ENCODE data around the gene FUT3. TPM values are rescaled to one million over a fixed set of nuclear protein-coding genes. Genes with fewer than 3 reads are reported as not detected.

Gene FUT3
- polyA plus RNA-seq, 3 donors, result not detected

DNA sequence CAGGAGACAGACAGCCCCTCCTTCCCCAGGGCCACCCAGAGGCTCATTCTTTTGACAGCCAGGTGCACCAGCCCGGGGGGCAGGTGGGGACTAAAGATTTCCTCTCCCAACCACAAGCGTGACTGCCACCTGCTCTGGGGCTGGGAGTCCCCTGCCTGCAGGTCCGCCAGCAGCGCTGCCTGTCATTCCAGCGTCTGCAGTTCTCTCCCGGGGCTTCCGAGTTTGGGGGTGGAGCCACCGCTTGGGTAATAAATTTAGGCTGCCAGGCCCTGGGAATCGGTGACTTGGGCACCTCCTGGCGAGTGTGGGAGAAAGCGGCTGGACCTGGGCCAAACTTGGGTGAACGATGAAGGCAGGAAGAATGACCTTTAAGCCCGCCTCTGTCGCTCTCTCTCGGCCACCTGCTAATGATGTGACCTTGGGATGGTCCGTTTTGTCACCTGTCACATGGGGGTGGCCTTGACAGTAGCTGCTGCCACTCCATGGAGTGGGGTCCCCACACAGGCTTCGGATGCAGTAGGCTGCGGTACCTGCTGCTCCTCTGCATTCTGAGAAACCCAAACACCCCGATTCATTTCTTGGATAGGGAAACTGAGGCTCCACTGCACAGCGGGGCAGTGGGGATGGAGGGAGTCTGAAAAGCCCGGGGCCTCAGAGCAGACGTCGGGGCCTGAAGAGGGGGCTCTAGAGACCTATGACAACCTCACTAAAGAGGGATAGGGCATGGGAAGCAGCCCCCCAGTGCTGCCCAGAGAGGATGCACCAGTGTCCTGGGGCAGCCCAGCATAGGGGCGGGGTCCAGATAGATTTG, 24.5 kb downstream of the FUT3 start:
- H3K4me1 ChIP-seq (ENCODE audit: control insufficient read depth in 1 of 2, insufficient read depth in 2 of 2, low read length in 2 of 2), result peaks cover 19 to 26% of the 10 kb centered on the region in 2 donors
- H3K4me1 Mint-ChIP-seq, result peaks cover 18% of the 10 kb centered on the region
- no peak overlapping the region for H3K27ac ChIP-seq (ENCODE audit: low read depth in 1 of 2, low read length in 2 of 2)
- DNase-seq, result peak in 2 of 3 donors; percentile 12 to 32
- no peaks in the 10 kb centered on the region for H4K20me1 ChIP-seq (ENCODE audit: insufficient read depth, low read length)
- no peak overlapping the region for H3K4me2 ChIP-seq (replicated peaks; ENCODE audit: extremely low read depth, low read length, poor library complexity, severe bottlenecking)
- TF ChIP-seq, protein P1, sequence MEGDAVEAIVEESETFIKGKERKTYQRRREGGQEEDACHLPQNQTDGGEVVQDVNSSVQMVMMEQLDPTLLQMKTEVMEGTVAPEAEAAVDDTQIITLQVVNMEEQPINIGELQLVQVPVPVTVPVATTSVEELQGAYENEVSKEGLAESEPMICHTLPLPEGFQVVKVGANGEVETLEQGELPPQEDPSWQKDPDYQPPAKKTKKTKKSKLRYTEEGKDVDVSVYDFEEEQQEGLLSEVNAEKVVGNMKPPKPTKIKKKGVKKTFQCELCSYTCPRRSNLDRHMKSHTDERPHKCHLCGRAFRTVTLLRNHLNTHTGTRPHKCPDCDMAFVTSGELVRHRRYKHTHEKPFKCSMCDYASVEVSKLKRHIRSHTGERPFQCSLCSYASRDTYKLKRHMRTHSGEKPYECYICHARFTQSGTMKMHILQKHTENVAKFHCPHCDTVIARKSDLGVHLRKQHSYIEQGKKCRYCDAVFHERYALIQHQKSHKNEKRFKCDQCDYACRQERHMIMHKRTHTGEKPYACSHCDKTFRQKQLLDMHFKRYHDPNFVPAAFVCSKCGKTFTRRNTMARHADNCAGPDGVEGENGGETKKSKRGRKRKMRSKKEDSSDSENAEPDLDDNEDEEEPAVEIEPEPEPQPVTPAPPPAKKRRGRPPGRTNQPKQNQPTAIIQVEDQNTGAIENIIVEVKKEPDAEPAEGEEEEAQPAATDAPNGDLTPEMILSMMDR (IDR thresholded peaks at IDR 0.05), result no peak
- WGBS (ENCODE audit: insufficient coverage), result 6% methylated on average over 19 of the region's 24 CpGs
- H2AFZ ChIP-seq (ENCODE audit: insufficient read depth, low read depth, low read length, poor library complexity, severe bottlenecking), result peak overlapping the region; percentile 81
- peaks cover 0 to 19% of the 10 kb centered on the region in 2 donors for H3K27me3 ChIP-seq (ENCODE audit: control insufficient read depth in 2 of 2, insufficient read depth in 2 of 2, low read length in 2 of 2)
- intact Hi-C loops (cut with micrococcal nuclease), result no loop called here
- H3K4me3 Mint-ChIP-seq, result peak overlapping the region; percentile 78
- no peak overlapping the region for H3K9ac ChIP-seq (ENCODE audit: insufficient read depth, low read length, poor library complexity, severe bottlenecking)
- peak overlapping the region in 1 of 3 experiments; percentile 70 for H3K4me3 ChIP-seq (replicated peaks in 1 of 3; ENCODE audit: low read depth in 2 of 3, low read length in 3 of 3)
- no peaks in the 10 kb centered on the region for H3K36me3 Mint-ChIP-seq
- peak overlapping the region in 3 of 7 donors; percentile 36 to 84 (median 82) for H3K27ac Mint-ChIP-seq
- H3K36me3 ChIP-seq (replicated peaks in 1 of 2; ENCODE audit: control insufficient read depth in 1 of 2, insufficient read depth in 2 of 2, low read length in 2 of 2), result no peaks in the 10 kb centered on the region
- peaks cover 2 to 15% (median 9%) of the 10 kb centered on the region in 7 donors for H3K9me3 Mint-ChIP-seq
- peaks cover 15 to 39% (median 23%) of the 10 kb centered on the region in 3 donors for H3K27me3 Mint-ChIP-seq (ENCODE audit: low read depth in 3 of 3)
- no peaks in the 10 kb centered on the region for H3K79me2 ChIP-seq (ENCODE audit: insufficient read depth, low read length)
- H3K9me3 ChIP-seq (replicated peaks in 1 of 2; ENCODE audit: control insufficient read depth in 1 of 2, insufficient read depth in 1 of 2, low read length in 2 of 2), result peaks cover 0 to 5% of the 10 kb centered on the region in 2 donors

DNA sequence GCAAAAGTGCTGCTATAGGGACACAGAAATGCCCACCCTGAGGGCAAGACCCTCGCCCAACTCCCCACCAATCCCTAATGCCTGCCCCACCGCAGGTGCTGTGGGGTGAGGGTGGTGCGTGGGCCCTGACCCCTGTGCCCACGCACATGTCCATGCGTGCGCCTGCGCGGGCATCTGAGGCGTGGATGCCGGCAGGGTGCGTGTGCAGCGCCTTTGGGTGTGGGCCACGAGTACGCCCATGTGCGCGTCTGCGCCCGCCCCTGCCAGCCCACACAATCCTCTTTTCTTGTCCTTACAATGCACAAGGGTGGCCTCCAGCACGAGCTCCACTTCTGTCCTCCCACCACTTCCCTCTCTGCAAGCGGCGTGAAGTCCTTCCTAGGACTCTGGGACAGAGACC, 26.1 kb downstream of the FUT3 start:
- Histone ChIP-seq H2AFZ (ENCODE audit: insufficient read depth, low read depth, low read length, poor library complexity, severe bottlenecking) (no peak overlapping the region), H3K27ac (ENCODE audit: low read depth in 1 of 2, low read length in 2 of 2) (no peak overlapping the region), H3K4me1 (ENCODE audit: control insufficient read depth in 1 of 2, insufficient read depth in 2 of 2, low read length in 2 of 2) (peaks cover 19 to 26% of the 10 kb centered on the region in 2 donors), H4K20me1 (ENCODE audit: insufficient read depth, low read length) (no peaks in the 10 kb centered on the region), H3K4me3 (replicated peaks in 1 of 3; ENCODE audit: low read depth in 2 of 3, low read length in 3 of 3) (no peak overlapping the region), H3K36me3 (replicated peaks in 1 of 2; ENCODE audit: control insufficient read depth in 1 of 2, insufficient read depth in 2 of 2, low read length in 2 of 2) (no peaks in the 10 kb centered on the region), H3K9ac (ENCODE audit: insufficient read depth, low read length, poor library complexity, severe bottlenecking) (no peak overlapping the region), H3K9me3 (replicated peaks in 1 of 2; ENCODE audit: control insufficient read depth in 1 of 2, insufficient read depth in 1 of 2, low read length in 2 of 2) (peaks cover 0 to 5% of the 10 kb centered on the region in 2 donors), H3K27me3 (ENCODE audit: control insufficient read depth in 2 of 2, insufficient read depth in 2 of 2, low read length in 2 of 2) (peaks cover 0 to 19% of the 10 kb centered on the region in 2 donors), H3K4me2 (replicated peaks; ENCODE audit: extremely low read depth, low read length, poor library complexity, severe bottlenecking) (no peak overlapping the region), H3K79me2 (ENCODE audit: insufficient read depth, low read length) (no peaks in the 10 kb centered on the region)
- intact Hi-C loops (cut with micrococcal nuclease), result no loop called here
- WGBS (ENCODE audit: insufficient coverage), result 93% methylated on average over 18 of the region's 21 CpGs
- TF ChIP-seq, protein P1 (IDR thresholded peaks at IDR 0.05), result no peak
- Mint-ChIP-seq H3K4me1 (peaks cover 18% of the 10 kb centered on the region), H3K27me3 (ENCODE audit: low read depth in 3 of 3) (peaks cover 22 to 42% (median 23%) of the 10 kb centered on the region in 3 donors), H3K9me3 (peaks cover 2 to 15% (median 9%) of the 10 kb centered on the region in 7 donors), H3K4me3 (no peak overlapping the region), H3K27ac (no peak overlapping the region), H3K36me3 (no peaks in the 10 kb centered on the region)
- DNase-seq, result no peak
